ENCODE results near the gene DIS3L2. TPM values are rescaled to one million over a fixed set of nuclear protein-coding genes. Genes with fewer than 3 reads are reported as not detected.

Gene DIS3L2
- total and polyA plus RNA-seq, 2 of the 4 experiments (the other 2 are of a cell fraction), result 14.7 to 19.2 TPM

DNA sequence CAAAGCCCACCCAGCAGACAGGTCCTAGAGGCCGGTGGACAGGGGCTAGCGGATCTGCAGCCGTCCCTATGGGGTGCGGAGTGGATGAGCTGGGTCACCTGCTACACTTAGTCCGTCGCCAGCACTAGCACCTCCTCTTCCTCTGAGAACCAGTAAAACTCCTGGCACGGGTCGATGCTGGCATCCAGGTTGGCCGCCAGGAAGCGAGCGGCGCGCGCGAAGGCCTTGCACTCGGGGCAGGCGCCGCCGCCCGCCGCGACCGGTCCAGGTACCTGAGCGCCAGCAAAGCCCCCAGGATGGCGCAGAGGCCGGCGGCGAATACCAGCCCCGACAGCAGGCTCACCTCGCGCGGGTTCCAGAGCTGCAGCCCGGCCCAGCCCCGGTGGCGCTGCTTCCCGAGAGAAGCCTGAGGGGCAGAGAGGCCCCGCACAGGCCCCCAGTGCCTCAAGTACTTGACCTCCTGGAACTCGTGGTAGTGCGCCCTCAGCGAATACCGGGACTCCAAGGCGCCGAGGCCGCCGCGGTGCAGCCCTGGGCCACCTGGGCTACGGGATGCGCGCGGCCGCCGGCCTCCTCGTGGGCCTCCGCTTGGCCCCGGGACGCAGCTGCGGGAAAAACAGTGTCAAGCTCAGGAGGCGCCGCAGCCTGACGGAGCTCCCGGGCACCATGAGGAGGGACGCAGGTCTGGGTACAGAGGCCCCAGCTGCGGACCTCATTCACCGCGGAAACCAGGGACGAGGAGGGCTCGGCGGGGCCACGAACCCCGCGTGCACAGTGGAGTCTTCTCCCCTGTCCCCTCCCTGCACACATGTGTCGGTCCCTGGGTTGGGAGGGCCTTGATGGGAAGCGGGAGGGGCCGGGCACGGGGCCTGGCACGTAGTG, 389.5 kb downstream of the DIS3L2 start:
- H3K27me3 ChIP-seq (ENCODE audit: control insufficient read depth, insufficient read depth, low read length), result peaks cover 46% of the 10 kb centered on the region
- no peak overlapping the region for H2BK120ac ChIP-seq (ENCODE audit: low read depth, low read length)
- no peaks in the 10 kb centered on the region for H4K20me1 ChIP-seq (ENCODE audit: insufficient read depth, low read length)
- ChIA-PET CTCF (no interaction called here), POLR2A (ENCODE audit: unreplicated experiment) (no interaction called here)
- DNase-seq (no peak), ATAC-seq (ENCODE audit: low read depth) (no peak)
- no peak overlapping the region for H4K8ac ChIP-seq (ENCODE audit: low read depth in 2 of 2, low read length in 2 of 2)
- 3% methylated on average over 42 of the region's 76 CpGs; no CpG with 5 or more reads in 1 of the 2 experiments for WGBS, 2 experiments (ENCODE audit: extremely low coverage in 2 of 2, insufficient read length in 1 of 2)
- H3K4me3 ChIP-seq (ENCODE audit: insufficient read depth, low read depth, low read length), result no peak overlapping the region
- no peaks in the 10 kb centered on the region for H3K9me1 ChIP-seq (ENCODE audit: insufficient read depth, low read length)
- H3K56ac ChIP-seq (ENCODE audit: extremely low read depth, insufficient read depth, low read length), result no peak overlapping the region
- H3K79me1 ChIP-seq (ENCODE audit: low read depth in 1 of 2, low read length in 2 of 2), result no peaks in the 10 kb centered on the region
- H3K4me1 ChIP-seq (ENCODE audit: control insufficient read depth, insufficient read depth, low read length), result no peaks in the 10 kb centered on the region
- H2AK5ac ChIP-seq (ENCODE audit: low read depth, low read length), result no peak overlapping the region
- H3K4ac ChIP-seq (ENCODE audit: low read depth, low read length), result no peak overlapping the region
- H3K9ac ChIP-seq (ENCODE audit: low read depth, low read length), result no peak overlapping the region
- H3K18ac ChIP-seq (ENCODE audit: low read depth, low read length), result no peak overlapping the region
- H3K14ac ChIP-seq (replicated peaks; ENCODE audit: low read depth, low read length), result no peak overlapping the region
- no peak overlapping the region for H2AK9ac ChIP-seq (replicated peaks; ENCODE audit: low read depth, low read length, poor library complexity)
- no peak overlapping the region for H2BK20ac ChIP-seq (ENCODE audit: low read depth, low read length)
- no TSS peak for BruUV-seq (replicated peaks)
- no peaks in the 10 kb centered on the region for H3K9me3 ChIP-seq (ENCODE audit: control insufficient read depth, insufficient read depth, low read length)
- no peak overlapping the region for H4K91ac ChIP-seq (ENCODE audit: insufficient read depth, low read depth, low read length)
- dilution Hi-C loops (cut with HindIII; ENCODE audit: low sequenced_read_pairs, unreplicated experiment) (no loop called here), in situ Hi-C loops (cut with MboI; ENCODE audit: low sequenced_read_pairs) (no loop called here), intact Hi-C loops (cut with micrococcal nuclease) (no loop called here)
- no peak overlapping the region for H3K23ac ChIP-seq (ENCODE audit: low read depth, low read length)
- no peaks in the 10 kb centered on the region for H3K36me3 ChIP-seq (ENCODE audit: control insufficient read depth, insufficient read depth, low read length)
- H2BK5ac ChIP-seq (ENCODE audit: low read depth, low read length, poor library complexity, severe bottlenecking), result no peak overlapping the region
- no peak overlapping the region for H2BK15ac ChIP-seq (ENCODE audit: low read depth, low read length)
- no peak overlapping the region for H3K4me2 ChIP-seq (ENCODE audit: low read depth, low read length)
- TF ChIP-seq SMC3 (IDR thresholded peaks at IDR 0.05; ENCODE audit: low read depth, low read length), result no peak
- TF ChIP-seq, protein P1, sequence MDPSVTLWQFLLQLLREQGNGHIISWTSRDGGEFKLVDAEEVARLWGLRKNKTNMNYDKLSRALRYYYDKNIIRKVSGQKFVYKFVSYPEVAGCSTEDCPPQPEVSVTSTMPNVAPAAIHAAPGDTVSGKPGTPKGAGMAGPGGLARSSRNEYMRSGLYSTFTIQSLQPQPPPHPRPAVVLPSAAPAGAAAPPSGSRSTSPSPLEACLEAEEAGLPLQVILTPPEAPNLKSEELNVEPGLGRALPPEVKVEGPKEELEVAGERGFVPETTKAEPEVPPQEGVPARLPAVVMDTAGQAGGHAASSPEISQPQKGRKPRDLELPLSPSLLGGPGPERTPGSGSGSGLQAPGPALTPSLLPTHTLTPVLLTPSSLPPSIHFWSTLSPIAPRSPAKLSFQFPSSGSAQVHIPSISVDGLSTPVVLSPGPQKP (IDR thresholded peaks at IDR 0.05; ENCODE audit: borderline replicate concordance, low read depth, low read length), result no peak
- no peak overlapping the region for H2AFZ ChIP-seq (replicated peaks; ENCODE audit: low read length, poor library complexity)
- H4K5ac ChIP-seq (ENCODE audit: low read depth, low read length), result no peak overlapping the region
- no peak overlapping the region for H3K27ac ChIP-seq (ENCODE audit: insufficient read depth, low read length)
